Right kidney (tissue), 9 donors: Measurements from ENCODE around the gene RBM34.
"Not testable (repeated sequence)": the region's sequence is repeated elsewhere in the genome, so short reads cannot be mapped to it uniquely, and the experiment has no call there.

Source experiments
- DNase-seq: peaks from one replicate; pipeline ENCODE4 v3.0.0-alpha.2; 2016
- long read RNA-seq, 8 donors: transcript quantifications; one replicate each; lab custom pipeline, GENCODE V29; 2026

The RBM34 gene, protein sequence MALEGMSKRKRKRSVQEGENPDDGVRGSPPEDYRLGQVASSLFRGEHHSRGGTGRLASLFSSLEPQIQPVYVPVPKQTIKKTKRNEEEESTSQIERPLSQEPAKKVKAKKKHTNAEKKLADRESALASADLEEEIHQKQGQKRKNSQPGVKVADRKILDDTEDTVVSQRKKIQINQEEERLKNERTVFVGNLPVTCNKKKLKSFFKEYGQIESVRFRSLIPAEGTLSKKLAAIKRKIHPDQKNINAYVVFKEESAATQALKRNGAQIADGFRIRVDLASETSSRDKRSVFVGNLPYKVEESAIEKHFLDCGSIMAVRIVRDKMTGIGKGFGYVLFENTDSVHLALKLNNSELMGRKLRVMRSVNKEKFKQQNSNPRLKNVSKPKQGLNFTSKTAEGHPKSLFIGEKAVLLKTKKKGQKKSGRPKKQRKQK
- long read RNA-seq, donor 1, transcript RBM34-209 (3 exons, 783 nt), result minor isoform, 5 of 16 reads
- long read RNA-seq, donor 1, transcript RBM34-201 (11 exons, 2,054 nt), result major isoform, 7 of 16 reads
- long read RNA-seq, donor 1, partial matches to known transcripts, result 0 of 16 reads
- long read RNA-seq, donor 1, other reads (novel, unspliced or antisense), result 0 of 16 reads
- long read RNA-seq, donor 2, transcript RBM34-201 (11 exons, 2,054 nt), result major isoform, 7 of 11 reads
- long read RNA-seq, donor 2, partial matches to known transcripts, result 0 of 11 reads
- long read RNA-seq, donor 2, other reads (novel, unspliced or antisense), result 0 of 11 reads
- long read RNA-seq, donor 3, partial matches to known transcripts, result 0 of 6 reads
- long read RNA-seq, donor 3, other reads (novel, unspliced or antisense), result 0 of 6 reads
- long read RNA-seq, donor 4, transcript RBM34-201 (11 exons, 2,054 nt), result major isoform, 6 of 15 reads
- long read RNA-seq, donor 4, partial matches to known transcripts, result 0 of 15 reads
- long read RNA-seq, donor 4, other reads (novel, unspliced or antisense), result 0 of 15 reads
- long read RNA-seq, donor 5, transcript RBM34-201 (11 exons, 2,054 nt), result major isoform, 17 of 19 reads
- long read RNA-seq, donor 5, partial matches to known transcripts, result 0 of 19 reads
- long read RNA-seq, donor 5, other reads (novel, unspliced or antisense), result 0 of 19 reads
- long read RNA-seq, donor 6, transcript RBM34-201 (11 exons, 2,054 nt), result major isoform, 8 of 12 reads
- long read RNA-seq, donor 6, partial matches to known transcripts, result 0 of 12 reads
- long read RNA-seq, donor 6, other reads (novel, unspliced or antisense), result 0 of 12 reads
- long read RNA-seq, donor 7, transcript RBM34-201 (11 exons, 2,054 nt), result major isoform, 7 of 19 reads
- long read RNA-seq, donor 7, transcript RBM34-209 (3 exons, 783 nt), result major isoform, 7 of 19 reads
- long read RNA-seq, donor 7, partial matches to known transcripts, result 0 of 19 reads
- long read RNA-seq, donor 7, other reads (novel, unspliced or antisense), result 0 of 19 reads
- long read RNA-seq, donor 8, transcript RBM34-201 (11 exons, 2,054 nt), result major isoform, 13 of 19 reads
- long read RNA-seq, donor 8, partial matches to known transcripts, result 0 of 19 reads
- long read RNA-seq, donor 8, other reads (novel, unspliced or antisense), result 0 of 19 reads

DNA sequence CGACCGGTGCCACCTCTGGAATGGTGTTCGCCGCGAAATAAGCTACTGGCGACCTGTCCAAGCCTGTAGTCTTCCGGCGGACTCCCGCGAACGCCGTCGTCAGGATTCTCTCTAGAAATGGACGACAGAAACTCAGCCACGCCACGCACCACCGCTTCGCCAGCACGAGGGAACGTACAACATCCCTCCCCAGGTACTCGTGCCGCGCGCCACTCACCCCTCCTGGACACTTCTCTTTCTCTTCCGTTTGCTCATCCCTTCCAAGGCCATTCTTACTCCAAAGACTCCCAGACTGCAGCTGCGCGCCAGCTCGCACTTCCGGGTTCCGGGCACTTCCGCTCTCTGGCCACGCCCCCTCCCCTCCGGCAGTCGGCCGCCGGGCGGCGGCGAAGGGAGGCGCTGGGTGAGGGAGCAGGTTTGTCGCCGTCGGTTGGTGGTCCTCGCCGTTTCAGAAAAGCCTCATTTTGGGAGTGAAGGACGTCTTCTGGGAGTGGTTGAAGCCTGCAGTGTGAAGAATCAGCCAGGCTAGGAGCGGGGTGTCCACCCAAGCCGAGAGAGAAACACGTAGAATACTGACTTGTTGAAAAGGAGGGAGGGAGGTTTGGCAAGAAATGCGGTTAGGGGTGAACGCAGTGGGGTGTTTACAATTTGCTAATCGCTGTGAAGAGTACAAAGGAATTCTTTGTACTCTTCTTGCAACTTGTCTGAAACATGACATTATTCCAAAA is at the start of gene RBM34:
Gene RBM34, minus strand, starts transcription at position 294 of the 728 bp plus-strand sequence. Its CDS starts 24 bp downstream, at position 270.
- peak; percentile 95 for DNase-seq

DNA sequence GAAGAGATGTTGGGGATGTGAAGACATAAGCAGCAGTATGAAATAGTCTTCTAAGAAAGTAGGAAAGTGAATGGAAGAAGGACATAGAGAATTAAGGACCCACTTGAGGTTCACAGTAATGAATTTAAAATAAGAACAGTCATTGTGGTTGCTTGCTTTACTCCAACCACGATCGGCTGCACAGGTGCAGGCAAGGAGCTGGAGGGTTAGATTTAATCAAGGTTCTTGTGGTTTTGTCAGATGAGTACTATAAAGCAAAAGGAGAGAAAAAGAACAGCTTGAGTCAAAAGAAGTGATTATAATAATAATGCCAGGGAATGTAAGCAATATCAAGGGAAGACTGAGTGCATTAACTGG is 46.1 kb upstream of the RBM34 start:
- DNase-seq, result no peak

DNA sequence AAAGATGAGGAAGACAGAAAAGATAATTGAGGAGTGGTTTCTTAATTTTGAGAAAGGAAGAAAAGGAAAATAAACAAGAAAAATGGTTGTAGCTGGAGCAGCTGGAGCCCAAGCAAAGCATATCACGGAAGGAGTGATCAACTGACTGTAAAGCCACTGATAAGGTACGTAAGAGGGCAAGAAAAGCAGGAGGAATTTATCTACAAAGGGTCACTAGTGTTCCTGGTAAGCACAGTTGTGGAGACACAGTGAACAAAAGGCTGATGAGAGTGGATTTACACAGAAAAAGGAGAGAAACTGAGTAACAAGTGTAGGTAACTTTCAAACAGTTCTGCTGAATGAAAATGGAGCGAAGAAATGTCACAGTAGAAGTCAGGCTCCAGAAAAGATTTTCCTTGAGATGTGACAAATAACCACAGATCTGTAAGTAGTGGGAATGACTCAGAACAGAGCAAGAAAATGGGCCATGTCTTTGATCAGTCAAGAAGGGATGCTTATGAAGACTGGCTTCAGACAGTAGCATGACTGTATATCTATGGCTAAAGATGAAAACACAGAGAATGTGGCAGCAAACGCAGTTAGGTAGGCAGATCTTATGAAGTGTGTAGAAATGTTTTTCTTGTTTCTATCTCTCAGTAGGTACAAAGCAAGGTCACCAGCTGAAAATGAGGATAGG is 45.6 kb upstream of the RBM34 start:
- no peak for DNase-seq

DNA sequence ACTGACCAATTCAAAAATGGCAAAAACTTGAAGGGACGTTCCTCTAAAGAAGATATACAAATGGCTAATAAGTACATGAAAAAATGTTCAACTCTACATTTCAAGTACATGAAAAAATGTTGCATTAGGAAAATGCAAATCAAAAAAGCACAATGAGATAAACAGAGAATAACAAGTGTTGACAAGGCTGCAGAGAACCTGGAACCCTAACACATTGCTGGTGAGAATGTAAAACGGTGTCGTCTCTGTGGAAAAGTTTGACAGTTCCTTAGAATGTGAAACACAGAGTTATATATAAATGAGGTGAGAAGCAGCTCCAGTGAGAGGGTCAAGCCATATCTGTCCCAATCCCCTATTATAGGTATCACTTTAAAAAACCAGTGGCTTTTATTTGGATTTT is 44.6 kb upstream of the RBM34 start:
- DNase-seq, result no peak

DNA sequence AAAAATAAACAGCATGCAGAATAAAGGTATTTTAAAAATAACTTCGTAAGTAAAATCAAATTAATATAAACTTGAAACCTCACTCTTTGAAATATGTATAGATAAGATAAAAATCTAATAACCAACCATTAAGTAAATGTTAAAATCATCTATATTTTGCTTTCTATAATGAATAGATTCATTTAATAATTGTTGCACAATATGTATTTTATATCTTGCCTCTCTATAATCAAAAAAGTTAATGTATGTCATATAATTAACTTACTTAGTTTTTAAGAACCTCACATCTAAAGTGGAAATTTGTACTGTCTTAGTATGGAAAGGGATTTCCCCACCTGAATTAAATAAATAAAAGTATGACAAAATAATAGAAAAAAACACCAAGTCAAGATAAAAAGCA is 42.4 kb upstream of the RBM34 start:
- DNase-seq, result no peak

DNA sequence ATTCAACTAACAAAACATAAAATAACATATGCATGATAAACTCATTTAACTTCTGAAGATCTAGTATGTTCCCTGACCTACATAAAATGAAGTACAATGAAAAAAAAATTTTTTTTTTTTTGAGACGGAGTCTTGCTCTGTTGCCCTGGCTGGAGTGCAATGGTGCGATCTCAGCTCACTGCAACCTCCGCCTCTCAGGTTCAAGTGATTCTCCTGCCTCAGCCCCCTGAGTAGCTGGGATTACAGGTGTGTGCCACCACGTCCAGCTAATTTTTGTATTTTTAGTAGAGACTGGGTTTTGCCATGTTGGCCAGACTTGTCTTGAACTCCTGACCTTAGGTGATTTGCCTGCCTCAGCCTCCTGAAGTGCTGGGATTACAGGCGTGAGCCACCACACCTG is 41.4 kb upstream of the RBM34 start:
- not testable (repeated sequence) for DNase-seq

DNA sequence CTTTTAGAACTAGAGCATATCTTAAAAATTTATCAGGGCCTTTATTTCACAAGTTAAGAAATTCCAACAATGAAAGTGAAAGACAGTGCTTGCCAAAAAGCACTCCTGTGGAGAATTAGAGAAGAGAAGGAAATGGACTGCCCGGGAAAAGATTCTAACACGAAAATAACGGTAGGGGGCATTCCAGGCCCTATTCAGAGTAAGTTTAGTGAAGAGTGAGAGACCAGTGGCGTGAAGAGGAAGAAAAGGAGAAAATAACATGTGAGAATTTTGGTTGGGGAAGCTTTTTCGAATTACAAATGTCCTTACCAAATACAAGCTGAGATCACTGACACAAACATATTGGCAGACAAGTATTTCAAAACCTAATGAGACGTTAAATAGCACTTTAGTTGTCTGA is 38.4 kb upstream of the RBM34 start:
- DNase-seq, result no peak

DNA sequence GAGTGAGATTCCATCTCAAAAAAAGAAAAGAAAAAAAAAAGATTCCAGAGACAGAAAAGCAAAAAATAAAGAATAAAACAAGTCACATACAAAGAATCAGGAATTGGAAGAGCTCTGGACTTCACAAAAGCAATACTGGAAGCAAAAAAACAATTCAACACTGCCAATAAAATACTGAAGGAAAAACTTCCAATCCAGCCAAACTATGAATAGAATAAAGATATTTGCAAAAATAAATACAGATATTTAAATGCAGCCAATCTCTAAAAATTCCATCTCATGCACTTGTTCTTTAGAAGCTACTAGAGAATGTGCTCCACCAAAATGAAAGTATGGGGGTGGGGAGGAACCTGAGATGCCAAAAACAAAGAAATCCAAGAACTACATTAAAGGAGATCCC is 29.4 kb upstream of the RBM34 start:
- no peak for DNase-seq

DNA sequence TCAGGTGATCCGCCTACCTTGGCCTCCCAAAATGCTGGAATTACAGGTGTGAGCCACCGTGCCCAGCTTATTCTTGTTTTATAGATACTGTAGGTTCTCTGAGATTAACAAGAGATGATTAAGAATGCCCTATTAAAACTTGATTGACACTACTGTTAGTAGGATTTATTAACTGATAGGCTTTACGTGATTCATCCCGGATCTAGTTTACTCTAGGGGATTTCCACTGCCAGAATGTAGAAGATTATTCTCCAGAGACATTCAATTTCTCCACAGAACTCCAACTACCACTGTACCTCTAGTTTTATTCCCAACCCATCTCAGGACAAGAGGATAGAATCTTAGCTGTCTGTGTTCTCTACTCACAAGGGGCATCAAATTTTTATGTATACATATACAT is 26.3 kb upstream of the RBM34 start:
- no peak for DNase-seq

DNA sequence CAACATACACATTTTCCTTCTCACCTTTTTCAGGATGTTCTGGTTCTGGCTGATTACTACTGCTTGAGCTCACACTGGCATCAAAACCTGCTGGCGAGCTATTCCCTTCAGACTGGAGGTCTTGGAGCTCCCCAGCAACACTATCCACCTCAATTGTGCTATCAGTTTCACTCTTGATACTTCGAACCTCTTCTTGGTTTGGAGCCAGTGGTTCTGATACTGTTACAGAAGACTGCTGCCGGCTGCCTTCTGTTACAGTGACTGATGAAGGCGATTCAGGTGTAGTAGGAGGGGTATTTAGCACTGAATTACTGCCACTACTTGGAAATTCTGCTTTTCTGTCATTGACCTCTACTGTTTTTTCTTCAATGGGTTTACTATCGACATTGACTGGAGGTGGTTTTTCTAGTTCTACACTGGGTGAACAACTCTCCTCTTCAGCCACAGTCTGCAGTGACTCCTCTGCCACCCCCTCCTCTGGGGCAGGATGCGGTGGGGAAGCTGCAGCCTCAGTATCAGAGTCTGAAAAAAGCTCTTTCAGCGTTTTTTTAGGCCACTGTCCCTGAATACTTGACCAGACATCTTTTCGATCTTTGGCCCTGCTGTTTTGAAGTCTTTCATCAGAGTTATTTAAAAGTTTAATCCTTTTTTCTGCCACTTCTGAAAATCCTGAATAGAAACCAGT is 20.7 kb upstream of the RBM34 start:
- no peak for DNase-seq

DNA sequence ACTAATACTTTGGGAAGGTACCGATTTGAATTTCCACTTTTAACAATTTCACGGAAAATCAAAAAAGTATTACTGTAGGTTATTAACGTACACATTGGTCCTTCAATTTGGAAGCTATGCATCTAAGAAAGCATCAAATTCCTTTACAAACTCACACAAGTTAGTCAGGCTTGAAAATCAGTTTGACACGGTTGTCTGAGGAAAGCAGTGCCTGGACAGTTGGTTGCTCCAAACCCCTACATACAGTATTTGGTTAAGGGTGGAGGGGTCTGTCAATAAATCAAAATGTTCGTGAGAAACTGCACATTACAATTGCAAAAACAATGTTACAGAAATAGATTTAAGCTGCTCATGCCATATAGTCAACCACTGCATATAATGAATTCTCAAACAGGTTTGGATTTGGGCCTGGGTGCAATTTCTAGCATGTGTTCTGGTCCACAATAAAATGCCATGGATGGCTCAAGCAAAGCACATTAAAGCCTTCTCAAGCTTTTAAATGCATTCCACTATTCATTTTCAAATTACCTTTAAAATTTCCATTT is 19.9 kb upstream of the RBM34 start:
- DNase-seq, result no peak

DNA sequence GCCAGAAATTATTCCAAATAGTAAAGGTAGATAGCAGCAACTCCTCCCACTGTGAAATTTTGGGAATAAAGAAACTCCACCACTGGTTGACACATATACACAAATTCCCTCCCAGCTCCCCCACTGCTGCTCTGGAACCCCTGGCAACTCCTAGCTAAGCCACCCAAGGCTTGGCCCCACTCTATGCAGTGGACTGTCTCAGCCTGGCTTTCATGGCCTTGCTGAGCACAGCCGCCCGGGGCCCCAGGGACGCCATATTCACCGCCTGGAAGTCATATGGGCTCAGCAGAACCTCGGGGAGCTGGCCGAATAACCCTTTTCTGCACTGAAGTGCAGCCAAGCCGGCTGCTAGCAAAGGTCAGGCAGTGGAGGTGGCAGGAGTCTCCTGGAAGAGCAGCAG is 15.4 kb upstream of the RBM34 start:
- no peak for DNase-seq

DNA sequence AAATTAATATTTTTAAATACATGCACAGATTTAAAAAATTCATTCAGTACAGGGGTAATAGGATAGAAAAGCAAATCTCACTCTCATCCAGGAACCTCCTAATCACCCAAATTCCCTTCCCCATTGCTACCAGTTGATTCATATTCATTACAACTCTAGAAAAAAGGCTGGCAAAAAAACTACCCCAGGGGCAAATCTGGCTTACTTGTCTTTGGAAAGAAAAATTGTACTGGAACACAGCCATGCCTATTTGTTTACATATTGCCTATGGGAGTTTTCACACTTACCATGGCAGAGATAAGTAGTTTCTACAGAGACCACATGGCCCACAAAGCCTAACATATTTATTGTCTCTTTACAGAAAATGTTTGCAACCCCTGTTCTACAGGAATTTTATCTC is 8.9 kb upstream of the RBM34 start:
- DNase-seq, result no peak

DNA sequence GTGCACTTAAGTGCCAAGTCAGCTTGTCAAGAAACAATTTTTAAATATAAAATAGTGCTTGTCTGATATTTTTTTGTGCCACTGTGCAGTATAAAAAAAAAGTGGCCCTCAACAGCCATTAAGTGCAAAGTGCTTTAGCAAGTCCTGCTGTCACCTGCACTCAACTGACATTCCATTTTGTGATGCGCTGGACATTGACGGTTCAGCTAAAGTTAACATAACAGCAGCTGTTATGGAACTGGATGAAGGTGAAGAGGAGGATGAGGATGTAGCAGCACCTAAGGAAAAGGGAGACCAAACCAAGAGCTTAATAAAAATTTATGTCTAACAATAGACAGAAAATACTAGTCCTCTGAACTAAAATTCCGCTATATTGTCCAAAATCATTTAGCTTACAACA is 7.3 kb upstream of the RBM34 start:
- no peak for DNase-seq

DNA sequence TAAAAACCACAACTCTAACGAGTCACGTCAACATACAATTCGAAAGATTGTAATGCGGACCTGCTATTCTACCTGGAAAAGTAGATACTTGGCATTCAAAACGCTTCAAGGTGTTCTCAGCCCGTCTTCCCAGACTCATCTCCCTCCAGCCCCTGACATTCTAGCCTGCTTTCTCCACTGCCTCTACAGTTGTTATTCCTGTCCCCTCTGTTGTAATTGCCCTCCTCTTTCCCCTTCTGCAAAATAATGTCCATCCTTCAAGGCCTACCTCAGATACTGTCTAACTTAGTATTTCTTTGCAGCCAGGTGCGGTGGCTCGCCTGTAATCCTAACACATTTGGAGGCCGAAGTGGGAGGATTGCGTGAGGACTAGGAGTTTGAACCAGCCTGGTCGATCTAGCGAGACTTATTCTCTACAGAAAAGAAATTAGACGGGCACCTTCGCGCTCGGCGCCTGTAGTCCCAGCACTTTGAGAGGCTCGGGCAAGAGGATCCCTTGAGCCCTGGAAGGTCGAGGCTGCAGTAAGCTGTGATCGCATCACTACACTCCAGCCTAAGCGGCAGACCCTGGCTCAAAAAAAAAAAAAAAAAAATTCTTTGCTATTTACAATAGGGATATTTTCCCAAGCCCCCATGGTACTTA is 756 bp upstream of the RBM34 start:
- DNase-seq, result no peak

DNA sequence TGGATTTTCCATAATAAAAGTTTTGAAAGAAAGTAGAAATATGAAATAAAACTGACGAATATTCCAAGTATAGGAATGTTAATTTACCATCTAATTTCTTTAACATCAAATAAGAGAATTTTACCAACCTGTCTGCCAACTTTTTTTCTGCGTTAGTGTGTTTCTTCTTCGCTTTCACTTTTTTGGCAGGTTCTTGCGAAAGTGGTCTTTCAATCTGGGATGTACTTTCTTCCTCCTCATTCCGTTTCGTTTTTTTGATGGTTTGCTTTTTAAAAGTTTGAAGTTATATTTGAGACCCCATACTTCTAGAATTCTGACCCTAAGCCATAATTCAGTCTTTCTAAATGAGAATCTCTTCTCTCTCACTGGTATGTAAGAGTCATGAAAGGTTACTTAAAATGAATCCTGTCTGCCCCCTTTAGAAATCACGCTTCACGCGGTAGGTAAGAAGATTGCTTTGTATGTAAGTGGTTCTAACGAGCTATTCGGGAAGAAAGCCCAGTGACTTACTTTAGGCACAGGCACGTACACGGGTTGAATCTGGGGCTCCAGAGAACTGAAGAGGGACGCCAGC is 580 bp downstream of the RBM34 start:
- DNase-seq, result no peak

DNA sequence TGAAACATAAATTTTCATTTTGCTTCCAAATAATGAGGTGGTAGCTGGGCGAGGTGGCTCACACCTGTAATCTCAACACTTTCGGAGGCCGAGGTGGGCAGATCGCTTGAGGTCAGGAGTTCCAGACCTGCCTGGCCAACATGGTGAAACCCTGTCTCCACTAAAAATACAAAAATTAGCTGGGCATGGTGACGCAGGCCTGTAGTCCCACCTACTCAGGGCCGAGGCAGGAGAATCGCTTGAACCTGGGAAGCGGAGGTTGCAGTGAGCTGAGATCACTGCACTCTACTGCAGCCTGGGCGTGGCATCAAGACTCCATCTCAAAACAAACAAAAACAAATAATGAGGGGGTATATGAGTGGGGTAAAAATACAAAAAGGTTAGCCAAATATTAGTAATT is 1.1 kb downstream of the RBM34 start:
- not testable (repeated sequence) for DNase-seq

DNA sequence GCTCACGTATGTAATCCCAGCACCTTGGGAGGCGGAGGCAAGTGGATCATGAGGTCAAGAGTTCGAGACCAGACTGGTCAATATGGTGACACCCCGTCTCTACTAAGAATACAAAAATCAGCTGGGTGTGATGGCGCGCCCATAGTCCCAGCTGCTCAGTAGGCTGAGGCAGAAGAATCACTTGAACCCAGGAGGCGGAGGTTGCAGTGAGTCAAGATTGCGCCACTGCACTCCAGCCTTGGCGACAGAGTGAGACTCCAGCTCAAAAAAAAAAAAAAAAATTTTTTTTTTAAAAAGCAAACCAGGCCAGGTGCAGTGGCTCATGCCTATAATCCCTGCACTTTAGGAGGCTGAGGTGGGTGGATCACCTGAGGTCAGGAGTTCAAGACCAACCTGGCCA is 1.8 kb downstream of the RBM34 start:
- DNase-seq, result not testable (repeated sequence)

DNA sequence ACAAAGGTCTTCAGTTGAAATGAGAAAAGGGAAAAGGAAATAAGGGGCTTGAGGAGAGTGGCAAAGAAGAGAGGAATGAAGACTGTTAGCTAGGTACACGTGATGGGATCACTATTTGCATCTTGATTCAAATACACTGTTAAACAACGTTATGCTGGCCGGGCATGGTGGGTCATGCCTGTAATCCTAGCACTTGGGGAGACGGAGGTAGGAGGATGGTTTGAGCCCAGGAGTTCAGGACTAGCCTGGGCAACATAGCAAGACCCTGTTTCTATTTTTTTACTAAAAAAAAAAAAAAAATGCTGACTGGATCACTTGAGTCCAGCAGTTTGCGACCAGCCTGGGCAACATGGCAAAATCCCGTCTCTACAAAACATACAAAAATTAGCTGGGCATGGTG is 2.4 kb downstream of the RBM34 start:
- DNase-seq, result no peak
